Subcutaneous preadipocyte (primary cell): ENCODE results near the gene DCAF5. TPM values are rescaled to one million over a fixed set of nuclear protein-coding genes. Genes with fewer than 3 reads are reported as not detected.

Source experiments
- small RNA-seq: library from RNA; depleted of rRNA; stranded (forward); fragments of <200 nt; gene quantifications from one replicate; pipeline ENCODE3, GENCODE V24; 2012
- total RNA-seq: library from RNA; depleted of rRNA; stranded (reverse); fragments of >200 nt; gene quantifications from 2 replicates; pipeline ENCODE4 v1.2.3, GENCODE V29; 2012

DCAF5 gene
- total RNA-seq = 18.8 and 20.9 TPM in 2 replicates

DNA sequence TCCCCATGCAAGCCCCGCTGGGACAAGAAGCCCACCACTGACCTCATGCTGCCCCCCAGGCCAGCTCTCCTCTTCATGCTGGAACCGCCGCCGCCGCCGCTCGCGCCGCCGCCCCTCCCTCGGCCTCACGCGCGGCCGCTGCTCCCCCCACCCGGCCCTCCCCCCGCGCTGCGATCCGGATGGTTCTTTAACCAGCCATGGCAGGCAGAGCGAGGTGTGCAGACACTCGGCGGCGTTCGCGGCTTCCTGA is at the start of gene DCAF5:
Gene DCAF5 (minus strand): TSS at position 218 of the 250 bp plus-strand sequence. CDS start 141 bp downstream, at position 77.

GRCh38 chr14:69191340-69192111 is 38.6 kb upstream of the DCAF5 start, which contains the start of gene EXD2:
TSS of gene EXD2 (plus strand) at chr14:69191498. CDS start at chr14:69209471, 17,973 bp downstream.

Small RNA genes lying within 50 kb of the gene (small RNA-seq; reads per million reads assigned to genes)
- gene RF00019 (not detected), gene RPS29P1 (not detected)

Other genes starting within 250 kb of the DCAF5 start
- gene ACTN1, start 173.8 kb downstream of the DCAF5 start, total RNA-seq = 120 and 166 TPM in 2 replicates
- 15.1 and 17.4 TPM in 2 replicates for gene EXD2, start 38.4 kb upstream of the DCAF5 start, total RNA-seq
- gene GALNT16, start 107.0 kb upstream of the DCAF5 start, total RNA-seq = 2.3 and 3.3 TPM in 2 replicates
- 119 and 124 TPM in 2 replicates for gene ERH, start 245.2 kb upstream of the DCAF5 start, total RNA-seq
- 80.1 and 116 TPM in 2 replicates for gene SLC39A9, start 245.6 kb upstream of the DCAF5 start, total RNA-seq